ENCODE results near the gene CFAP20DC. TPM values are rescaled to one million over a fixed set of nuclear protein-coding genes. Genes with fewer than 3 reads are reported as not detected.

The CFAP20DC gene
- total and polyA plus RNA-seq, 10 of the 15 experiments (the other 5 are each of a cell fraction or from before 2014, with no cell fraction given) = 0.53 to 11.6 (median 2.0) TPM

- BruUV-seq (replicated peaks) = no TSS peak
- H3K9ac ChIP-seq (ENCODE audit: control insufficient read depth, insufficient read depth, low read length) = no peak overlapping the region
- RAD21 ChIA-PET (ENCODE audit: unreplicated experiment) = interaction anchor here (1.1 to 2.7 kb wide), 2 partner anchors 129 to 358 kb away, joined by 3 to 11 read pairs; no protein-coding TSS in a partner anchor
- H3K27ac ChIP-seq (ENCODE audit: control insufficient read depth, insufficient read depth) = no peak overlapping the region
- in situ Hi-C loops (cut with MboI) = no loop called here
- TF ChIP-seq KAT2A (conservative IDR thresholded peaks at IDR 0.05; ENCODE audit: control insufficient read depth, low read depth, low read length) (no peak), JUND (IDR thresholded peaks at IDR 0.05; ENCODE audit: low read depth, low read length) (no peak), STAT3 (IDR thresholded peaks at IDR 0.05; ENCODE audit: low read depth, low read length) (no peak), SIX5 (IDR thresholded peaks at IDR 0.05; ENCODE audit: low read depth, low read length, severe bottlenecking) (no peak), HCFC1 (IDR thresholded peaks at IDR 0.05; ENCODE audit: low read length) (no peak), SREBF2 (IDR thresholded peaks at IDR 0.05; ENCODE audit: low read length) (no peak), ESRRA (IDR thresholded peaks at IDR 0.05; ENCODE audit: low read length) (no peak), ATF2 (IDR thresholded peaks at IDR 0.05; ENCODE audit: low read length) (no peak), NRF1 (conservative IDR thresholded peaks at IDR 0.05; ENCODE audit: low read depth, low read length) (no peak), RB1 (IDR thresholded peaks at IDR 0.05; ENCODE audit: borderline replicate concordance) (no peak), EGR1 (IDR thresholded peaks at IDR 0.05; ENCODE audit: borderline replicate concordance in 1 of 2, low read depth in 2 of 2, low read length in 2 of 2) (no peak)
- H3K79me2 ChIP-seq (ENCODE audit: control insufficient read depth, insufficient read depth, low read length) = no peaks in the 10 kb centered on the region
- H3K9me3 ChIP-seq (replicated peaks; ENCODE audit: control insufficient read depth, insufficient read depth, low read length) = peaks cover 2% of the 10 kb centered on the region; the same call in 1 of the 3 replicates
- no peak for ATAC-seq
- no peak overlapping the region for H3K4me3 ChIP-seq
- no peak for DNase-seq (ENCODE audit: low read depth, low spot score)
- no peaks in the 10 kb centered on the region for H3K4me1 ChIP-seq (ENCODE audit: control insufficient read depth, insufficient read depth, low read length)
- H2AFZ ChIP-seq (ENCODE audit: control insufficient read depth, low read depth, low read length) = no peak overlapping the region
- CTCF ChIA-PET = interaction anchor here (0.7 to 2.8 kb wide), 10 partner anchors 14 to 493 kb away, joined by 3 to 12 read pairs (median 3); no protein-coding TSS in a partner anchor
- no peaks in the 10 kb centered on the region for H3K27me3 ChIP-seq (replicated peaks in 1 of 2; ENCODE audit: control insufficient read depth in 2 of 2, insufficient read depth in 2 of 2, low read length in 1 of 2)
- H3K36me3 ChIP-seq (ENCODE audit: control insufficient read depth in 2 of 2, insufficient read depth in 2 of 2, low read length in 1 of 2) = no peaks in the 10 kb centered on the region
- no peaks in the 10 kb centered on the region for H4K20me1 ChIP-seq (ENCODE audit: control insufficient read depth, insufficient read depth)
- intact Hi-C loops (cut with micrococcal nuclease; ENCODE audit: unreplicated experiment) = loop anchor here (10.0 kb wide), 1 partner anchor 179 kb away; no protein-coding TSS in a partner anchor
- POLR2A ChIA-PET = no interaction called here
- FAIRE-seq = no peak
- 0% methylated on average over 1 of the region's 1 CpG for WGBS (ENCODE audit: insufficient coverage, insufficient replicate concordance, low lambda C conversion rate, missing lambda C conversion rate)
- SMC1A ChIA-PET (ENCODE audit: uncharacterized antibody, unreplicated experiment) = interaction anchor here (0.6 to 2.3 kb wide), 5 partner anchors 11 to 442 kb away, joined by 3 to 8 read pairs (median 3); no protein-coding TSS in a partner anchor
- H3K4me2 ChIP-seq (ENCODE audit: control insufficient read depth, insufficient read depth) = no peak overlapping the region
Measured at GRCh38 chr3:58696093-58696492, 353.7 kb downstream of the CFAP20DC start.
